Upper lobe of left lung (tissue), 6 donors: ENCODE data around the gene FAM149A. TPM values are rescaled to one million over a fixed set of nuclear protein-coding genes. Genes with fewer than 3 reads are reported as not detected.
A peak's percentile ranks its signal among the peaks of the same experiment; 100 is the strongest.

Source experiments
- ATAC-seq, 2 donors: fragments of 200-7000 bp; cut with Tn5 transposase; one replicate each; pipeline ENCODE4 v1.9.1; 2022; ENCODE audit warnings: mild to moderate bottlenecking in 2 of 2, moderate library complexity in 2 of 2; ENCODE audit not compliant: low FRiP score in 2 of 2
- DNase-seq, 2 donors: peaks; one replicate each; pipeline ENCODE4 v3.0.0-alpha.2; 2019 to 2020
- H3K27ac ChIP-seq, 4 donors: fragments of 200-600 bp; sonication (generic); one replicate each; pipeline ENCODE4 v1.5.1; 2016 to 2019
- H3K27me3 ChIP-seq, 4 donors: fragments of 200-600 bp; sonication (generic); one replicate each; pipeline ENCODE4 v1.5.1; 2017 to 2019
- H3K36me3 ChIP-seq, 4 donors: fragments of 200-600 bp; sonication (generic); one replicate each; pipeline ENCODE4 v1.5.1; 2016 to 2019
- H3K4me1 ChIP-seq, 4 donors: fragments of 200-600 bp; sonication (generic); one replicate each; pipeline ENCODE4 v1.5.1; 2018 to 2019
- H3K4me3 ChIP-seq, 4 donors: fragments of 200-600 bp; sonication (generic); one replicate each; pipeline ENCODE4 v1.5.1; 2017 to 2019; ENCODE audit warnings: mild to moderate bottlenecking in 2 of 4, moderate library complexity in 1 of 4
- H3K9me3 ChIP-seq, 4 donors: fragments of 200-600 bp; sonication (generic); one replicate each; pipeline ENCODE4 v1.5.1; 2018 to 2019
- EP300 ChIP-seq, 4 donors: sonication (generic); formaldehyde crosslinking; IDR thresholded peaks; one replicate each; pipeline ENCODE4 v1.5.1; 2017; ENCODE audit warnings: antibody characterized with exemption in 4 of 4, control low read depth in 2 of 4
- POLR2A ChIP-seq, 4 donors: fragments of 450-650 bp; IDR thresholded peaks; one replicate each; pipeline ENCODE4 v1.5.1; 2016 to 2017; ENCODE audit warnings: antibody characterized with exemption in 4 of 4, mild to moderate bottlenecking in 2 of 4
- POLR2AphosphoS5 ChIP-seq, 2 donors: sonication (generic); formaldehyde crosslinking; IDR thresholded peaks; one replicate each; pipeline ENCODE4 v1.5.1; 2017; ENCODE audit warnings: antibody characterized with exemption in 2 of 2
- WGBS, 2 donors: methylation state at CpG; one replicate each; pipeline ENCODE4 v1.1.5; 2017 to 2018; 5-methylcytosine and 5-hydroxymethylcytosine counted together
- total RNA-seq, 6 donors: library from RNA; depleted of rRNA in 4 of 6; stranded (reverse); fragments of >200 nt in 4 of 6; gene quantifications; one replicate each; pipeline versions ENCODE4 v1.1.0 to v1.2.1, GENCODE V29; 2016 to 2021
- TF ChIP-seq, protein P1 (sequence below), 6 experiments: fragments of 450-650 bp in 4 of 6; fragments of 200-600 bp in 2 of 6; sonication (generic) in 2 of 6; IDR thresholded peaks; one replicate each; pipeline ENCODE4 v1.5.1; 2016 to 2019; ENCODE audit warnings: antibody characterized with exemption in 6 of 6
- donor health status: DM: no; HTN: no; CAD: no; lungs with moderate emphysema.
- donor health status: DM: no; HTN: yes; CAD: no; lungs with severe emphysema.

The FAM149A gene
- total RNA-seq, 6 donors from 2014 or later = 11.0 to 43.5 (median 19.2) TPM

DNA sequence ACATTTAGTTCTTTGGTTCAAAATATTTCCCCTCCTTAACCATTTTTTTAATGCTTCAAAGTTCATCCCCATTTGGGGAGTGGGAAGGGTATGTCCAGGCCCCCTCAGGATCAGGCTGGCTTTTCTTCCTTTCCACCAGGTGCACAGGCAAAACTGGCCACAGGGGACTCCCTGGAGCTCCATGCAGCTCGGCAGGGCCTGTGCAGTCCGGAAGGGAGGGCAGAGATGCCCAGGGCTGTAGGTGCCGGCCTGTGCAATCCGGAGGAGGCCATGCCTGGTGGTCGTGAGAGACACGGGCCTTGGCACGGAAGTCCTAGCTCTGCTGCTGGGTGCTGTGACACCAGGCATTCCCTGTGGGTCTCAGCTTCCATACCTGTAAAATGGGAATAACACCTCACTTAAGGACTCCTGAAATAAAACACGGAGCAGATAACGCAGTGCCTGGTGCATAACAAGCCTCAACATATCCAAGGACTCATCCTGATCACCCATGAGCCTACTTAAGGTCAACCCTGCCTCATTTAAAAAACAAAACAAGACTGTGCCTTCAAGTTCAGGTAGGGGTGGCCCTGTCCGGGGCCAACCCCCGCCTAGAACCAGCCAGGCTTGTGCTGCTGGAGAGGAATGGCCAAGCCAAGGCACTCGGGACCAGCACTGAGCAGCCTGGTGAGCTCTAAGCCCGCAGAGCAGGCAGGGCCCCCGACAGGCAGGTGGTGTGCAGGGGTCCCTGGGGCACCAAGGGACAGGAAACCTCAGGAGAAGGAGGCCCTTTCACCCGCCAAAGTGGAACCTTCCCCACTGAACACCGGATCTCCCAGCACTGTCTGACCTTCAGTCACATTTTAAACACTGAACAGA is 65.7 kb downstream of the FAM149A start:
- 86 to 88% methylated on average over 10 to 16 of the region's 16 CpGs for WGBS, 2 donors
- TF ChIP-seq EP300 (IDR thresholded peaks at IDR 0.05) = no peak
- no peak for TF ChIP-seq POLR2A (IDR thresholded peaks at IDR 0.05)
- no peak for TF ChIP-seq POLR2AphosphoS5 (IDR thresholded peaks at IDR 0.05)
- TF ChIP-seq, protein P1, sequence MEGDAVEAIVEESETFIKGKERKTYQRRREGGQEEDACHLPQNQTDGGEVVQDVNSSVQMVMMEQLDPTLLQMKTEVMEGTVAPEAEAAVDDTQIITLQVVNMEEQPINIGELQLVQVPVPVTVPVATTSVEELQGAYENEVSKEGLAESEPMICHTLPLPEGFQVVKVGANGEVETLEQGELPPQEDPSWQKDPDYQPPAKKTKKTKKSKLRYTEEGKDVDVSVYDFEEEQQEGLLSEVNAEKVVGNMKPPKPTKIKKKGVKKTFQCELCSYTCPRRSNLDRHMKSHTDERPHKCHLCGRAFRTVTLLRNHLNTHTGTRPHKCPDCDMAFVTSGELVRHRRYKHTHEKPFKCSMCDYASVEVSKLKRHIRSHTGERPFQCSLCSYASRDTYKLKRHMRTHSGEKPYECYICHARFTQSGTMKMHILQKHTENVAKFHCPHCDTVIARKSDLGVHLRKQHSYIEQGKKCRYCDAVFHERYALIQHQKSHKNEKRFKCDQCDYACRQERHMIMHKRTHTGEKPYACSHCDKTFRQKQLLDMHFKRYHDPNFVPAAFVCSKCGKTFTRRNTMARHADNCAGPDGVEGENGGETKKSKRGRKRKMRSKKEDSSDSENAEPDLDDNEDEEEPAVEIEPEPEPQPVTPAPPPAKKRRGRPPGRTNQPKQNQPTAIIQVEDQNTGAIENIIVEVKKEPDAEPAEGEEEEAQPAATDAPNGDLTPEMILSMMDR (IDR thresholded peaks at IDR 0.05) = no peak
- peak in 1 of 2 donors; percentile 63 for ATAC-seq

DNA sequence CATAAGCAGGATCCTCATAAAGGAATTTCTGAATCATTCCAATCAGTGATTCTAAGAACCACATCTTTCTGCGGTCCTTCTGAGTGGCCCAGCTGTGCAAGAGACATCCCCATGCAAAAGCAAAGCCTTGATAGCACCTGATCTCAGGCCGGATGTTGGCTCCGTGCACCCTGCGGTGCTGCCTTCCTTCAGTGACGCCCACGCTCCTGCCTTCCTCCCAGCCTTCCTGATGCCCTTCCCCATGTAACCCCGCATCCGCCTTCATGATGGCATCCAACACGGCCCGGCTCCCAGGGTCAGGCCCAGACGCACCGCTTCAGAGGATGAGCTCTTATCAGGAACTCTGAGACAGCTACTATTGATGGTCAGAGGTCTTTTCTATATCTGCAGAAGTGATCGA is 66.5 kb downstream of the FAM149A start:
- ATAC-seq (no peak), DNase-seq (no peak)
- no peak overlapping the region for H3K4me3 ChIP-seq
- no peaks in the 10 kb centered on the region for H3K27me3 ChIP-seq
- H3K27ac ChIP-seq = no peak overlapping the region
- TF ChIP-seq, protein P1 (IDR thresholded peaks at IDR 0.05) = no peak
- TF ChIP-seq POLR2AphosphoS5 (IDR thresholded peaks at IDR 0.05) = no peak
- no peak for TF ChIP-seq POLR2A (IDR thresholded peaks at IDR 0.05)
- TF ChIP-seq EP300 (IDR thresholded peaks at IDR 0.05) = no peak
- H3K9me3 ChIP-seq = no peaks in the 10 kb centered on the region
- peaks cover 0 to 4% (median 0%) of the 10 kb centered on the region in 4 donors for H3K36me3 ChIP-seq
- WGBS, 2 donors = 85 to 87% methylated on average over 13 of the region's 13 CpGs
- H3K4me1 ChIP-seq = no peaks in the 10 kb centered on the region

More for the DNA sequence above, 65.7 kb downstream of the FAM149A start:
- no peaks in the 10 kb centered on the region for H3K27me3 ChIP-seq
- no peaks in the 10 kb centered on the region for H3K4me1 ChIP-seq
- no peak overlapping the region for H3K27ac ChIP-seq
- no peaks in the 10 kb centered on the region for H3K9me3 ChIP-seq
- no peak overlapping the region for H3K4me3 ChIP-seq
- peaks cover 0 to 8% (median 0%) of the 10 kb centered on the region in 4 donors for H3K36me3 ChIP-seq
- DNase-seq = no peak

DNA sequence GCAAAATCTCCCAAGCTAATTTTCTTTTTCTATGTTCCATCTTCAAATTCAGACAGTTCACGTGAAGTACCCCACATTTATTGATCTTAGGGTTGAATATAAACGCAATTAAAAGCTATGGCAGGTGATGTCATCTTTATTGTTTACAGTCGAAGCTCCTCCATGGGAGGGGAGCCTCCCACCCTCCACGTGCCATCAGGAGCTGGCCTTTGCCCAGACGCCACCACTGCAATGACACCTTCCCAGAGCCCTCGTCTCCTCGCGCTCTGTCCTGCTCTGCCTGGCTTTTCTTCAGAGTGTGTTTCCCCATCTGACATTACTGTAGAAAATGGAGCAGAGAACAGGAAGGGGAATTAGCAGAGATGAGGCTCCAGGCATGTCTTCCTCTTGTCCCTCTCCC is 68.0 kb downstream of the FAM149A start:
- 66% methylated on average over 8 of the region's 8 CpGs; no CpG with 5 or more reads in 1 of the 2 donors for WGBS, 2 donors
- no peak overlapping the region for H3K27ac ChIP-seq
- H3K36me3 ChIP-seq = peaks cover 0 to 4% (median 0%) of the 10 kb centered on the region in 4 donors
- H3K4me1 ChIP-seq = no peaks in the 10 kb centered on the region
- no peaks in the 10 kb centered on the region for H3K27me3 ChIP-seq
- no peaks in the 10 kb centered on the region for H3K9me3 ChIP-seq
- DNase-seq (no peak), ATAC-seq (no peak)
- no peak for TF ChIP-seq POLR2AphosphoS5 (IDR thresholded peaks at IDR 0.05)
- no peak for TF ChIP-seq EP300 (IDR thresholded peaks at IDR 0.05)
- TF ChIP-seq, protein P1 (IDR thresholded peaks at IDR 0.05) = no peak
- H3K4me3 ChIP-seq = no peak overlapping the region

DNA sequence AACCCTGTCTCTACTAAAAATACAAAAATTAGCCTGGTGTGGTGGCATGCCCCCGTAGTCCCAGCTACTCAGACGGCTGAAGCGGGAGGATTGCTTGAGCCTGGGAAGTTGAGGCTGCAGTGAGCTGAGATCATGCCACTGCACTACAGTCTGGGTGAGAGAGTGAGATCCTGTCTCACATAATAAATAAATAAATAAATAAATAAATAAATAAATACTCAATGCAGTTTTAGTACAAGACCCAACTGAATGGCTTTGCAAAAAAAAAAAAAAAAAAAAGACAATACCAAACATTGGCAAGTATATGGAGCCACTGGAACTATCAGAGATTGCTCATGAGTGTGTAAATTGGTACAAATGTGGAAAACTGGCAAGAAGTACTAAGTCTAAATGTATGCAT is 83.6 kb downstream of the FAM149A start:
- Histone ChIP-seq H3K36me3 (no peaks in the 10 kb centered on the region), H3K27me3 (no peaks in the 10 kb centered on the region), H3K4me1 (peaks cover 8 to 21% (median 16%) of the 10 kb centered on the region in 4 donors), H3K27ac (no peak overlapping the region), H3K4me3 (no peak overlapping the region), H3K9me3 (no peaks in the 10 kb centered on the region)
- no peak for DNase-seq
- no peak for TF ChIP-seq POLR2AphosphoS5 (IDR thresholded peaks at IDR 0.05)
- TF ChIP-seq, protein P1 (IDR thresholded peaks at IDR 0.05) = no peak
- TF ChIP-seq POLR2A (IDR thresholded peaks at IDR 0.05) = no peak
- TF ChIP-seq EP300 (IDR thresholded peaks at IDR 0.05) = no peak
- 62 to 77% methylated on average over 3 of the region's 3 CpGs for WGBS, 2 donors
- no peak for ATAC-seq
